Measurements from ENCODE around the gene AATK.

The AATK gene

DNA sequence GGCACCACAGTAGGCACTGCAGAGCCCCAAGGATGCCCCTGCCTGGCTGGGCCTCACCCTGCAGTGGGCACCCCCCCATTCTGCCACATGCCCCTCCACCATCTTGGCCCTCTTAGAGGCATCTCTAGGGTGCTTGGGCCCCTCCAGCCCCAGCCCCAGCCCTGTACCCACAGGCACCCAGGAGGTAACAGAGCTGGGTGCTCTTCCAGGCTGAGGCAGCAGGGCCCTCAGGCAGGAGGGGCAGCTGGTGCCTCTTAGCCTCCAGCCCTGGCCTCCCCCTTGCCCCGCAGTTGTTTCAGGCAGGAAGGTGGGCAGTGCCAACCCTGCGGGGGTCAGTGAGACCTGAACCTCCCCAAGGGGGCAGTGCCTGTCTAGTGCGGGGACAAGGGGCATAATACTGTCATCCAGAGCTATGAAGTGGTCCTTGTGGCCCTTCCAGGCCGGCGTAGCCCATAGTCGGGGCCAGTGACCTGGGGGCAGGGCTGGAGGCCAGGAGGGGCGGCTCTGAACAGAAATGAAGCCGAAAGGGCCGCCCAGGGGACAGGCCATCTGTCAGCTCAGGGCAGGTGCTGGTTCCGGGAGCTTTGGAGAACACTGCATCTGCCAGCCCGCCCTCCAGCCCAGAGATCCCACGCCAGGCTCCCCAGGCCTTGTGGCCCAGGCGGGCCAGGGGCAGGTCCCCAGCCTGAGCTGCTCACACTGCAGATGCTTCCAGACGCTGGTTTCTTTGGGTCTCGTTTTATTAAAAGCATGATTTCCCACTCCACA is 4.9 kb upstream of the AATK start:
- DNase-seq = no peak

GRCh38 chr17:81169870-81170309 is 3.9 kb upstream of the AATK start:
- TF ChIP-seq CTCF (IDR thresholded peaks at IDR 0.05) = no peak
- no peak overlapping the region for H3K27ac Mint-ChIP-seq
- DNase-seq = no peak
- H3K36me3 Mint-ChIP-seq (ENCODE audit: low read depth) = peaks cover 14% of the 10 kb centered on the region
- H3K4me3 Mint-ChIP-seq = no peak overlapping the region
- peaks cover 5% of the 10 kb centered on the region for H3K4me1 Mint-ChIP-seq
- no peaks in the 10 kb centered on the region for H3K27me3 Mint-ChIP-seq (ENCODE audit: low read depth, poor library complexity)
- H3K9me3 Mint-ChIP-seq = peaks cover 12% of the 10 kb centered on the region

More for the DNA sequence above, 4.9 kb upstream of the AATK start:
- Mint-ChIP-seq H3K27me3 (ENCODE audit: low read depth, poor library complexity) (no peaks in the 10 kb centered on the region), H3K27ac (no peak overlapping the region), H3K4me3 (no peak overlapping the region), H3K36me3 (ENCODE audit: low read depth) (peaks cover 25% of the 10 kb centered on the region), H3K9me3 (peaks cover 22% of the 10 kb centered on the region), H3K4me1 (peaks cover 4% of the 10 kb centered on the region)
- no peak for TF ChIP-seq CTCF (IDR thresholded peaks at IDR 0.05)

- H3K27ac Mint-ChIP-seq = no peak overlapping the region
- peaks cover 14% of the 10 kb centered on the region for H3K4me1 Mint-ChIP-seq
- H3K36me3 Mint-ChIP-seq (ENCODE audit: low read depth) = peaks cover 4% of the 10 kb centered on the region
- no peak overlapping the region for H3K4me3 Mint-ChIP-seq
- no peak for TF ChIP-seq CTCF (IDR thresholded peaks at IDR 0.05)
- H3K27me3 Mint-ChIP-seq (ENCODE audit: low read depth, poor library complexity) = no peaks in the 10 kb centered on the region
- DNase-seq = no peak
- H3K9me3 Mint-ChIP-seq = no peaks in the 10 kb centered on the region
These were observed 1.6 kb upstream of the AATK start for GRCh38 chr17:81167638-81168037.

DNA sequence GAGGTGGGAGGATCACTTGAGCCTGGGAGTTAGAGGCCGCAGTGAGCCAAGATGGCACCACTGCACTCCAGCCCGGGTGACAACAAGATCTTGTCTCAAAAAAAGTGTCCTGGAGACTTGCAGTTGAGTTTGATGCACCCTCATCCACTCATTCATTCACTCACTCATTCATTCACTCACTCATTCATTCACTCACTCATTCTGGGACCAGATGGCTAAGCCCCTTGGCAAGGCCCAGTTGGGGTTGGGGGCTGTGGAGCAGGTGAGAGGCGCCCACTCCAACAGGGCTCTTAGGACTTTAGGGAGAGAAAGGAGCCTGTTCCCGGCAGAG is 1.1 kb upstream of the AATK start:
- DNase-seq = no peak
- Mint-ChIP-seq H3K27ac (no peak overlapping the region), H3K4me3 (peak overlapping the region; percentile 72)

GRCh38 chr17:81165246-81166032 is 582 bp downstream of the AATK start, which contains the start of gene PVALEF:
Gene PVALEF, plus strand, starts transcription at chr17:81165507. Its CDS starts 15,720 bp downstream, at chr17:81181227.
- Mint-ChIP-seq H3K4me3 (peak within 1 kb of the TSS; percentile 64), H3K27ac (no peak within 1 kb of the TSS), H3K27me3 (ENCODE audit: low read depth, poor library complexity) (no peaks in the 10 kb centered on the region), H3K36me3 (ENCODE audit: low read depth) (no peaks in the 10 kb centered on the region), H3K4me1 (peaks cover 14% of the 10 kb centered on the region), H3K9me3 (no peaks in the 10 kb centered on the region)
- no peak for TF ChIP-seq CTCF (IDR thresholded peaks at IDR 0.05)
- peak; percentile 66 for DNase-seq

More for the DNA sequence above, 1.1 kb upstream of the AATK start:
- Mint-ChIP-seq H3K36me3 (ENCODE audit: low read depth) (peaks cover 4% of the 10 kb centered on the region), H3K4me1 (peaks cover 14% of the 10 kb centered on the region), H3K27me3 (ENCODE audit: low read depth, poor library complexity) (no peaks in the 10 kb centered on the region), H3K9me3 (no peaks in the 10 kb centered on the region)
- no peak for TF ChIP-seq CTCF (IDR thresholded peaks at IDR 0.05)
